ENCODE data around the gene ACOT12. TPM values are rescaled to one million over a fixed set of nuclear protein-coding genes. Genes with fewer than 3 reads are reported as not detected.
"Not testable (repeated sequence)": the region's sequence is repeated elsewhere in the genome, so short reads cannot be mapped to it uniquely, and the experiment has no call there.

ACOT12 gene
- total and polyA plus RNA-seq, 2 of the 13 experiments (the other 11 are each of a cell fraction or from before 2014, with no cell fraction given), result not detected

DNA sequence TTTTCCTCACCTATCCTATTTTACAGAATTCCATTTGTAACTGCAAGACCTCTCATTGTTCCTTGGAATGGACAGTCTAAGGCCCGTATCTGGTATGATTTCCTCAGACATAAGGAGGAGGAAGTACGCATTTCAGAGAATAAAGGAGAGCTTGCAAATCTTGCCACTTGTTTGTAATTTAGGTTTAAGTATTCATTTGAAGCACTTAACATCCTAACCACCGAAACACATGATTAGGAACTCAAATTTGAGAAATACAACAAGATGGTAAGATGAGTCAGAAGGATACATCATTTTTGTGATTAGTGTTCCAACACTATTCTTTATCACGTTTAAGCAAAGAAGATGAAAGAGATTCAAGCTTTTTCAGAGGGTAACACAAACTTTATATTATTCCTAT lies 96.4 kb downstream of the ACOT12 start (continued):
- no peak for TF ChIP-seq SKI (IDR thresholded peaks at IDR 0.05; ENCODE audit: partially characterized antibody)
- TF ChIP-seq, protein P1, sequence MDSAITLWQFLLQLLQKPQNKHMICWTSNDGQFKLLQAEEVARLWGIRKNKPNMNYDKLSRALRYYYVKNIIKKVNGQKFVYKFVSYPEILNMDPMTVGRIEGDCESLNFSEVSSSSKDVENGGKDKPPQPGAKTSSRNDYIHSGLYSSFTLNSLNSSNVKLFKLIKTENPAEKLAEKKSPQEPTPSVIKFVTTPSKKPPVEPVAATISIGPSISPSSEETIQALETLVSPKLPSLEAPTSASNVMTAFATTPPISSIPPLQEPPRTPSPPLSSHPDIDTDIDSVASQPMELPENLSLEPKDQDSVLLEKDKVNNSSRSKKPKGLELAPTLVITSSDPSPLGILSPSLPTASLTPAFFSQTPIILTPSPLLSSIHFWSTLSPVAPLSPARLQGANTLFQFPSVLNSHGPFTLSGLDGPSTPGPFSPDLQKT (CRISPR knock-in tag; IDR thresholded peaks at IDR 0.05; ENCODE audit: borderline replicate concordance), result no peak
- no peak for TF ChIP-seq SATB2 (CRISPR knock-in tag; IDR thresholded peaks at IDR 0.05)

DNA sequence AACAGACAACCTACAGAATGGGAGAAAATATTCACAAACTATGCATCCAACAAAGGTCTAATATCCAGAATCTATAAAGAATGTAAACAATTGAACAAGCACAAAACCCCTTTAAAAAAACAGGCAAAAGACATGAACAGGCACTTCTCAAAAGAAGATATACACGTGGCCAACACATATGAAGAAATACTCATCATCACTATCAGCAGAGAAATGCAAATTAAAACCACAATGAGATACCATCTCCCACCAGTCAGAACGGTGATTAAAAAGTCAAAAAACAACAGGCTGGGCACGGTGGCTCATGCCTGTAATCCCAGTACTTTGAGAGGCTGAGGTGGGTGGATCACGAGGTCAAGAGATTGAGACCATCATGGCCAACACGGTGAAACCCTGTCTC lies 99.9 kb downstream of the ACOT12 start:
- in situ Hi-C loops (cut with HindIII; ENCODE audit: extremely low pct_ligation_motif_present, low pct_unique_long_range_greater_than_20kb), result not testable (repeated sequence)
- WGBS (ENCODE audit: low lambda C conversion rate), result 93% methylated on average over 5 of the region's 5 CpGs

DNA sequence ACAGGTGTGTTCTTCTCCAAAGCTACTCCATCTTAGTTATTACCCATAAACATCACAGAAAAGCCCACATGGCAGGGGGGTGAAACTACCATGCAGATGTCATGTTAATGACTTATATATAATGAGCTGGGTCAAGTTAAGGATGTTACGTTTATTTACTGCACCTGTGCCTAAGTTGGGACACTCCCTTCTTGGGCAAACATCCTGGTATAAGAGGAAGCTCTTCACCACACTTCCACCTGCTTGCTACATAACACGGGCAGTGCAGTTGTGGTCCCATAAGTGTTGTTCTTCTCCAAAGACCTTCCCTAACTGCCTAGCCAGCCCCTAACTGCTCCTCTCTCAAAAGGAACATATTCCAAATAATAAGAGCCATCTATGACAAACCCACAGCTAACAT lies 101.8 kb downstream of the ACOT12 start:
- no peaks in the 10 kb centered on the region for H4K20me1 ChIP-seq (ENCODE audit: insufficient read depth, low read length)
- no peaks in the 10 kb centered on the region for H3K4me1 ChIP-seq (ENCODE audit: insufficient read depth, low read length)
- in situ Hi-C loops (cut with HindIII; ENCODE audit: extremely low pct_ligation_motif_present, low pct_unique_long_range_greater_than_20kb), result no loop called here
- no peak overlapping the region for H3K4me2 ChIP-seq (ENCODE audit: low read depth, low read length)
- BruUV-seq (replicated peaks), result no TSS peak
- no peak overlapping the region for H2AFZ ChIP-seq (ENCODE audit: low read length)
- H3K4me3 ChIP-seq (replicated peaks in 1 of 3; ENCODE audit: insufficient read depth in 1 of 3, low read depth in 2 of 3, low read length in 3 of 3), result no peak overlapping the region
- WGBS (ENCODE audit: low lambda C conversion rate), result 100% methylated on average over 2 of the region's 2 CpGs
- ATAC-seq (no peak), DNase-seq (ENCODE audit: low spot score) (no peak), FAIRE-seq (no peak)
- no peak overlapping the region for H3K27ac ChIP-seq (ENCODE audit: extremely low read length, insufficient read depth, low read length)
- H3K27me3 ChIP-seq (ENCODE audit: control insufficient read depth in 1 of 2, insufficient read depth in 2 of 2, low read length in 2 of 2), result no peaks in the 10 kb centered on the region
- intact Hi-C loops (cut with micrococcal nuclease; ENCODE audit: unreplicated experiment), result no loop called here
- peaks cover 25% of the 10 kb centered on the region for H3K79me2 ChIP-seq (ENCODE audit: insufficient read depth, low read length)
- H3K9ac ChIP-seq (ENCODE audit: insufficient read depth, low read depth, low read length), result no peak overlapping the region
- CTCF ChIA-PET (ENCODE audit: low intra/inter-chr PET ratio, low total read pairs), result no interaction called here
- POLR2A ChIA-PET, result interaction anchor here (1.2 kb wide), 1 partner anchor 10 kb away, joined by 4 read pairs; the partner anchor contains the start of gene ZCCHC9
- 0 out of 5 replicates have a peak, but pooled peaks cover 0 to 4% of the 10 kb centered on the region in 2 experiments for H3K36me3 ChIP-seq (replicated peaks in 1 of 2; ENCODE audit: control insufficient read depth in 1 of 2, insufficient read depth in 2 of 2, low read length in 2 of 2)
- H3K9me3 ChIP-seq (ENCODE audit: low read length), result peaks cover 17% of the 10 kb centered on the region
- no peak for TF ChIP-seq MTA3 (CRISPR knock-in tag; IDR thresholded peaks at IDR 0.05)
- TF ChIP-seq, protein P2, sequence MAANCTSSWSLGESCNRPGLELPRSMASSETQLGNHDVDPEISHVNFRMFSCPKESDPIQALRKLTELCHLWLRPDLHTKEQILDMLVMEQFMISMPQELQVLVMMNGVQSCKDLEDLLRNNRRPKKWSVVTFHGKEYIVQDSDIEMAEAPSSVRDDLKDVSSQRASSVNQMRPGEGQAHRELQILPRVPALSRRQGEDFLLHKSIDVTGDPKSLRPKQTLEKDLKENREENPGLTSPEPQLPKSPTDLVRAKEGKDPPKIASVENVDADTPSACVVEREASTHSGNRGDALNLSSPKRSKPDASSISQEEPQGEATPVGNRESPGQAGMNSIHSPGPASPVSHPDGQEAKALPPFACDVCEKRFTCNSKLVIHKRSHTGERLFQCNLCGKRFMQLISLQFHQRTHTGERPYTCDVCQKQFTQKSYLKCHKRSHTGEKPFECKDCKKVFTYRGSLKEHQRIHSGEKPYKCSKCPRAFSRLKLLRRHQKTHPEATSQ (CRISPR knock-in tag; IDR thresholded peaks at IDR 0.05; ENCODE audit: borderline replicate concordance), result no peak
- TF ChIP-seq NFYB (CRISPR knock-in tag; IDR thresholded peaks at IDR 0.05), result no peak
- no peak for TF ChIP-seq ZNF180 (CRISPR knock-in tag; IDR thresholded peaks at IDR 0.05; ENCODE audit: borderline replicate concordance, low read depth)
- no peak for TF ChIP-seq ZNF672 (CRISPR knock-in tag; IDR thresholded peaks at IDR 0.05)
- TF ChIP-seq, protein P3, sequence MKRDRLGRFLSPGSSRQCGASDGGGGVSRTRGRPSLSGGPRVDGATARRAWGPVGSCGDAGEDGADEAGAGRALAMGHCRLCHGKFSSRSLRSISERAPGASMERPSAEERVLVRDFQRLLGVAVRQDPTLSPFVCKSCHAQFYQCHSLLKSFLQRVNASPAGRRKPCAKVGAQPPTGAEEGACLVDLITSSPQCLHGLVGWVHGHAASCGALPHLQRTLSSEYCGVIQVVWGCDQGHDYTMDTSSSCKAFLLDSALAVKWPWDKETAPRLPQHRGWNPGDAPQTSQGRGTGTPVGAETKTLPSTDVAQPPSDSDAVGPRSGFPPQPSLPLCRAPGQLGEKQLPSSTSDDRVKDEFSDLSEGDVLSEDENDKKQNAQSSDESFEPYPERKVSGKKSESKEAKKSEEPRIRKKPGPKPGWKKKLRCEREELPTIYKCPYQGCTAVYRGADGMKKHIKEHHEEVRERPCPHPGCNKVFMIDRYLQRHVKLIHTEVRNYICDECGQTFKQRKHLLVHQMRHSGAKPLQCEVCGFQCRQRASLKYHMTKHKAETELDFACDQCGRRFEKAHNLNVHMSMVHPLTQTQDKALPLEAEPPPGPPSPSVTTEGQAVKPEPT (CRISPR knock-in tag; IDR thresholded peaks at IDR 0.05; ENCODE audit: low read depth), result no peak
- no peak for TF ChIP-seq SCMH1 (CRISPR knock-in tag; IDR thresholded peaks at IDR 0.05; ENCODE audit: borderline replicate concordance)
- TF ChIP-seq ZNF350 (CRISPR knock-in tag; IDR thresholded peaks at IDR 0.05; ENCODE audit: borderline replicate concordance, low read depth), result no peak
- TF ChIP-seq TSC22D2 (CRISPR knock-in tag; IDR thresholded peaks at IDR 0.05; ENCODE audit: borderline replicate concordance), result no peak
- no peak for TF ChIP-seq ZNF17 (CRISPR knock-in tag; IDR thresholded peaks at IDR 0.05)

More for the DNA sequence above, 99.9 kb downstream of the ACOT12 start:
- Histone ChIP-seq H3K9me3 (ENCODE audit: low read length) (peaks cover 17% of the 10 kb centered on the region), H3K79me2 (ENCODE audit: insufficient read depth, low read length) (peaks cover 28% of the 10 kb centered on the region)
- intact Hi-C loops (cut with micrococcal nuclease; ENCODE audit: unreplicated experiment); H3K27ac ChIP-seq (ENCODE audit: extremely low read length, insufficient read depth, low read length); BruUV-seq (replicated peaks); CTCF ChIA-PET (ENCODE audit: low intra/inter-chr PET ratio, low total read pairs); FAIRE-seq; H3K9ac ChIP-seq (ENCODE audit: insufficient read depth, low read depth, low read length); DNase-seq (ENCODE audit: low spot score); H4K20me1 ChIP-seq (ENCODE audit: insufficient read depth, low read length); H3K4me2 ChIP-seq (ENCODE audit: low read depth, low read length); H3K36me3 ChIP-seq (replicated peaks in 1 of 2; ENCODE audit: control insufficient read depth in 1 of 2, insufficient read depth in 2 of 2, low read length in 2 of 2); ATAC-seq; H3K4me3 ChIP-seq (replicated peaks in 1 of 3; ENCODE audit: insufficient read depth in 1 of 3, low read depth in 2 of 3, low read length in 3 of 3); H2AFZ ChIP-seq (ENCODE audit: low read length); H3K4me1 ChIP-seq (ENCODE audit: insufficient read depth, low read length); H3K27me3 ChIP-seq (ENCODE audit: control insufficient read depth in 1 of 2, insufficient read depth in 2 of 2, low read length in 2 of 2); POLR2A ChIA-PET: not testable (repeated sequence)
